BE2C (cell line): ENCODE results near the gene PPP1R14B. TPM values are rescaled to one million over a fixed set of nuclear protein-coding genes. Genes with fewer than 3 reads are reported as not detected.

Experiments used
- DNase-seq: peaks from one replicate; pipeline ENCODE4 v3.0.0-alpha.2; 2020
- H3K27me3 ChIP-seq: fragments of 250-450 bp; sonication (Bioruptor Pico); 2 replicates; pipeline ENCODE4 v1.5.1; 2020; ENCODE audit warnings: mild to moderate bottlenecking
- H3K36me3 ChIP-seq: fragments of 250-450 bp; sonication (Bioruptor Pico); 2 replicates; pipeline ENCODE4 v1.5.1; 2020; ENCODE audit warnings: mild to moderate bottlenecking
- H3K4me1 ChIP-seq: fragments of 250-450 bp; sonication (Bioruptor Pico); 2 replicates; pipeline ENCODE4 v1.5.1; 2020
- H3K4me3 ChIP-seq: 2 replicates; pipeline ENCODE4 v1.5.1; 2011; ENCODE audit warnings: low read depth, low read length
- H3K9me3 ChIP-seq: fragments of 250-450 bp; sonication (Bioruptor Pico); 2 replicates; pipeline ENCODE4 v1.5.1; 2020
- polyA plus RNA-seq: library from polyadenylated mRNA; unstranded; fragments of >200 nt; gene quantifications from one replicate; pipeline ENCODE4 v1.2.1, GENCODE V29; 2012; ENCODE audit warnings: low read depth, missing spikeins; ENCODE audit not compliant: insufficient read length, insufficient read depth
- TF ChIP-seq, protein P1 (sequence below): IDR thresholded peaks from 2 replicates; pipeline ENCODE4 v1.5.1; 2012; ENCODE audit warnings: mild to moderate bottlenecking, low read depth, low read length

PPP1R14B gene, protein sequence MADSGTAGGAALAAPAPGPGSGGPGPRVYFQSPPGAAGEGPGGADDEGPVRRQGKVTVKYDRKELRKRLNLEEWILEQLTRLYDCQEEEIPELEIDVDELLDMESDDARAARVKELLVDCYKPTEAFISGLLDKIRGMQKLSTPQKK
- polyA plus RNA-seq, result 310 TPM

DNA sequence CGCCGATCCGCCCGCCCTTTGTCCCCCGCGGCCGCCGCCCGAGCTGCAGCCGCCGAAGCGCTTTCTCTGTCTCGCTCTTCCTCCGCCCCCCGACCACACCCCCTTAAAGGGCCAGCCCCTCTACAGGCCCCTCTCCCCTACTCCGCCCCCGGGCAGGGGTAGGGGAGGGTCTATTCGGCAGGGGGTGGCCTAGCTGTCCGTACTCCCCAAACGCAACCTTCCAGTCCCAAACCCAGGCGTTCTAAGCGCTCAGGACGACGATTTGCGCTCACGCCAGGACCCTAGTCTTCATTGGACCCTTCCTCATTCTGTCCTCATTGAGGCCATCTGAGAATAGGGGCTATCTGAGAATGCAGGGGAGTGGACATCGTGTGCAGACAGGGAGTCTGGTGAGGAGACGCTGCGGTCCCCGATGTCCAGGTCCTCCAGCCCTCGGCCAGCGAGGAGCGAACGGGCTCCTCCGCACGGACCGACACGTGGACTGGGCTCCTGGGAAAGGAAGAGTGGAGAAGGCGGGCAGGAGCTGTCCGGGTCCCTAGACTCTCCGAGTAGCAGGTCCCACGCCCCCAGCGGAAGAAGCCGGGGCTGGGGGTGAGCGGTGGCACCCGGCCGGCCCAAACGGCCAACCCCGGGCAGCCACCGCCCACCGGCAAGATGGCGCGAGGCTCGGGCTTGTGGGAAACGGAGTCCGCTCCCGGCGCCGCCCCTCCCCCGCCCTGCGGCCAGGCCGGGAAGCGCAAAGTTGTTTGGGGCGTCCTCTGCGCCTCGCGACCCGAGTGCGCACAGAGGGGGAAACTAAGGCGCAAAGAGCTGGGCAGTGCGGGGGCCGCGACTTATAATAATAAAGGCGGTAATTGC lies at the start of gene PPP1R14B:
Gene PPP1R14B, minus strand, starts transcription at position 73 of the 858 bp plus-strand sequence. CDS start 270 bp downstream, outside the sequence.
- Histone ChIP-seq H3K4me1 (no peaks in the 10 kb centered on the region; the same call in 1 of the 2 replicates), H3K27me3 (no peaks in the 10 kb centered on the region), H3K4me3 (peak within 1 kb of the TSS; percentile 81), H3K9me3 (no peaks in the 10 kb centered on the region), H3K36me3 (no peaks in the 10 kb centered on the region)
- TF ChIP-seq, protein P1, sequence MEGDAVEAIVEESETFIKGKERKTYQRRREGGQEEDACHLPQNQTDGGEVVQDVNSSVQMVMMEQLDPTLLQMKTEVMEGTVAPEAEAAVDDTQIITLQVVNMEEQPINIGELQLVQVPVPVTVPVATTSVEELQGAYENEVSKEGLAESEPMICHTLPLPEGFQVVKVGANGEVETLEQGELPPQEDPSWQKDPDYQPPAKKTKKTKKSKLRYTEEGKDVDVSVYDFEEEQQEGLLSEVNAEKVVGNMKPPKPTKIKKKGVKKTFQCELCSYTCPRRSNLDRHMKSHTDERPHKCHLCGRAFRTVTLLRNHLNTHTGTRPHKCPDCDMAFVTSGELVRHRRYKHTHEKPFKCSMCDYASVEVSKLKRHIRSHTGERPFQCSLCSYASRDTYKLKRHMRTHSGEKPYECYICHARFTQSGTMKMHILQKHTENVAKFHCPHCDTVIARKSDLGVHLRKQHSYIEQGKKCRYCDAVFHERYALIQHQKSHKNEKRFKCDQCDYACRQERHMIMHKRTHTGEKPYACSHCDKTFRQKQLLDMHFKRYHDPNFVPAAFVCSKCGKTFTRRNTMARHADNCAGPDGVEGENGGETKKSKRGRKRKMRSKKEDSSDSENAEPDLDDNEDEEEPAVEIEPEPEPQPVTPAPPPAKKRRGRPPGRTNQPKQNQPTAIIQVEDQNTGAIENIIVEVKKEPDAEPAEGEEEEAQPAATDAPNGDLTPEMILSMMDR, result no peak
- DNase-seq, result peak; percentile 88

DNA sequence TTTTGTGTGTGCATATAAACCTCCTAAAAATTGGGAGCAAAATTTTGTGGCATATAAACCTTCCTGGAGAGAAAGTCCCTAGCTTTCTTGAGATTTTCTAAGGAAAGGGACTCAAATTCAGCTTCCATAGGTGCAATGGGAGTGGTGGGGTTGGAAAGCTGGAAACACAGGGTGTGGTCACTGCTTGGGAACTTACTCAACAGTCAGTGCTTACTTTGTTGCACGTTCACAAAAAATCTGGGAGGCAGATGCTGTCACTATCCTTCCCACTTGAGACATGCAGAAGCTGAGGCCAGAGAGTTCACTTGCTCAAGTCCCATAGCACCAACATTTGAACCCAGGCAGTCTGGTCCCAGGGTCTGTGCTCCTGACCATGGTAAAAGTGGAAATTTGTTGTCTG lies 49.5 kb upstream of the PPP1R14B start:
- TF ChIP-seq, protein P1, result no peak
- H3K9me3 ChIP-seq, result no peaks in the 10 kb centered on the region
- H3K27me3 ChIP-seq, result peaks cover 70% of the 10 kb centered on the region
- no peaks in the 10 kb centered on the region for H3K4me1 ChIP-seq
- no peak overlapping the region for H3K4me3 ChIP-seq
- no peaks in the 10 kb centered on the region for H3K36me3 ChIP-seq
- no peak for DNase-seq

DNA sequence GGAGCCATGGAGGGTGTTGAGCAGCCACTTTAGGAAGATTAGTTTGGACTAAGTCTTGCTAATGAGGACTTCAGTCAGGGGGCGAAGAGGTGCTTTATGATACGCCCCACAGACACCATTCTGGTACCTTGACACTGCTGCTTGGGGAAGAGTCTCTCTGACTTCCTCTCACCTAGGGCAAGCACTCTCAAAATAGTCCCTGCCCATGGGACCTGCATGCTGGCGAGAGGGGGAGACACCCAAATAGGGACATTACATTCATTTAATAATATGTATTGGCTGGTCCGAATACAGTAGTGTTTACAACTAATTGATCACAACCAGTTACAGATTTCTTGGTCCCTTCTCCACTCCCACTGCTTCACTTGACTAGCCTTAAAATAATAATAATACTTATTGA lies 49.0 kb upstream of the PPP1R14B start:
- TF ChIP-seq, protein P1, result no peak
- Histone ChIP-seq H3K9me3 (no peaks in the 10 kb centered on the region), H3K27me3 (peaks cover 73% of the 10 kb centered on the region), H3K36me3 (no peaks in the 10 kb centered on the region), H3K4me1 (no peaks in the 10 kb centered on the region), H3K4me3 (no peak overlapping the region)
- no peak for DNase-seq

DNA sequence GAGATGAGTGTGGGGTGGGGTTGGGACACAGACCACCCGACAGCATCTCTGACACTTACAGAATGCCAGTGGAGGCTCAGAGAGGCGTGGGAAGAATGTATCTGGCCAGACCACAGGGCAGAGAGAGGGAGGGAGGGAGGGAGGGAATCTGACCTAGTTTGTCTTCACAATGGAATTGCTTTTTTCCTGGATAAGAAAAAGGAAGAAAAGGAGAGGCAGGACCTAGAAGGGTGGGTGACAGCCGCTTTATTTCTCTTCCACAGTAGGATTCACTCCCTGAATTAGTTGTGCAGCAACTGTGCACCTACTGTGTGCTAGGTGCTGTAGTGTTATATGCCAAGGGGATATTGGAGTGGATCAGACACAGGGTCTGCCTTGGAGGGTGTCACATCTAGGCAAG lies 48.0 kb upstream of the PPP1R14B start:
- Histone ChIP-seq H3K36me3 (no peaks in the 10 kb centered on the region), H3K27me3 (peaks cover 70% of the 10 kb centered on the region), H3K4me3 (no peak overlapping the region), H3K4me1 (no peaks in the 10 kb centered on the region), H3K9me3 (no peaks in the 10 kb centered on the region)
- DNase-seq, result no peak
- TF ChIP-seq, protein P1, result no peak

DNA sequence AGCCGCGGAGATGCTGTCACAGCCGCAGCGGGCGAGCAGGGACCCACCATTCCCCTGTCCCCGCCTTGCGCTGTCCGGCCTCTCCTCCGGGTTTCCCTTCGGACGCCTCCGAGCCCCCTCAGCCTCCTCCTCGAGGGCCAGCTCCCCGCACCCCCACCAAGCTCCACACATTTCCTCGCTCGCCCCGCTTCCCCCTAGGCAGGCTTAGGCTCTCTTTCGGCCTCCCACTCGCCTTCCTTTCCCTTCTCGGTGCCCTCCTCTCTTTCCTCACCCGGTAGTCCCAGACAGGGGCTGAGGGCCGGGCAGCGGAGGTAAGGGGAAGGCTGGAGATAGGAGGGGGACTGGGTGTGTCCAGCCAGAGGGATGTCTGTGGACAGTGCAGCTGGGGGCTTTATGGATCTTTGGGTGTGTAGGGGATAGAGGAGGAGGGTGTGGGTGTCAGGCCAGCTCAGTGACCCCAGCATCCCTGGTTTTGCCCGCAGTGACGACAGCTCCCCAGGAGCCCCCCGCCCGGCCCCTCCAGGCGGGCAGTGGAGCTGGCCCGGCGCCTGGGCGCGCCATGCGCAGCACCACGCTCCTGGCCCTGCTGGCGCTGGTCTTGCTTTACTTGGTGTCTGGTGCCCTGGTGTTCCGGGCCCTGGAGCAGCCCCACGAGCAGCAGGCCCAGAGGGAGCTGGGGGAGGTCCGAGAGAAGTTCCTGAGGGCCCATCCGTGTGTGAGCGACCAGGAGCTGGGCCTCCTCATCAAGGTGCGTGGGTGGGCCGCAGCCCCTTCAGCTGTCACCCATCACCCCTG lies 45.9 kb upstream of the PPP1R14B start:
- no peak for DNase-seq
- Histone ChIP-seq H3K27me3 (peaks cover 51% of the 10 kb centered on the region), H3K36me3 (no peaks in the 10 kb centered on the region), H3K4me3 (no peak overlapping the region), H3K4me1 (no peaks in the 10 kb centered on the region), H3K9me3 (no peaks in the 10 kb centered on the region)
- TF ChIP-seq, protein P1, result no peak
